Mucosa of rectum (tissue), 2 donors: ENCODE results near the gene ZSCAN22.
"Not testable (repeated sequence)": the region's sequence is repeated elsewhere in the genome, so short reads cannot be mapped to it uniquely, and the experiment has no call there.

Experiments used
- H3K27ac ChIP-seq, 2 donors: one replicate each; pipeline ENCODE4 v1.7.0; 2013; ENCODE audit warnings: inconsistent platforms in 2 of 2, low read depth in 2 of 2, low read length in 2 of 2
- H3K27me3 ChIP-seq, 2 donors: one replicate each; pipeline ENCODE4 v1.7.0; 2013; ENCODE audit warnings: low read length in 2 of 2; ENCODE audit not compliant: control insufficient read depth in 2 of 2, insufficient read depth in 2 of 2
- H3K36me3 ChIP-seq, 2 donors: one replicate each; pipeline ENCODE4 v1.7.0; 2013; ENCODE audit warnings: low read length in 2 of 2; ENCODE audit not compliant: control insufficient read depth in 2 of 2, insufficient read depth in 2 of 2
- H3K4me1 ChIP-seq, 2 donors: one replicate each; pipeline ENCODE4 v1.7.0; 2013; ENCODE audit warnings: low read length in 2 of 2, mild to moderate bottlenecking in 1 of 2; ENCODE audit not compliant: control insufficient read depth in 2 of 2, insufficient read depth in 2 of 2
- H3K4me3 ChIP-seq, 2 donors: one replicate each; pipeline ENCODE4 v1.7.0; 2013; ENCODE audit warnings: low read length in 2 of 2
- H3K9ac ChIP-seq, 2 donors: one replicate each; pipeline ENCODE4 v1.7.0; 2013; ENCODE audit warnings: low read length in 2 of 2, low read depth in 1 of 2, mild to moderate bottlenecking in 1 of 2
- H3K9me3 ChIP-seq, 2 donors: one replicate each; pipeline ENCODE4 v1.7.0; 2013; ENCODE audit warnings: low read length in 2 of 2; ENCODE audit not compliant: control insufficient read depth in 2 of 2
- donor health status: healthy.
- donor health status: Normal muscosa, but diverticular disease.

The ZSCAN22 gene

DNA sequence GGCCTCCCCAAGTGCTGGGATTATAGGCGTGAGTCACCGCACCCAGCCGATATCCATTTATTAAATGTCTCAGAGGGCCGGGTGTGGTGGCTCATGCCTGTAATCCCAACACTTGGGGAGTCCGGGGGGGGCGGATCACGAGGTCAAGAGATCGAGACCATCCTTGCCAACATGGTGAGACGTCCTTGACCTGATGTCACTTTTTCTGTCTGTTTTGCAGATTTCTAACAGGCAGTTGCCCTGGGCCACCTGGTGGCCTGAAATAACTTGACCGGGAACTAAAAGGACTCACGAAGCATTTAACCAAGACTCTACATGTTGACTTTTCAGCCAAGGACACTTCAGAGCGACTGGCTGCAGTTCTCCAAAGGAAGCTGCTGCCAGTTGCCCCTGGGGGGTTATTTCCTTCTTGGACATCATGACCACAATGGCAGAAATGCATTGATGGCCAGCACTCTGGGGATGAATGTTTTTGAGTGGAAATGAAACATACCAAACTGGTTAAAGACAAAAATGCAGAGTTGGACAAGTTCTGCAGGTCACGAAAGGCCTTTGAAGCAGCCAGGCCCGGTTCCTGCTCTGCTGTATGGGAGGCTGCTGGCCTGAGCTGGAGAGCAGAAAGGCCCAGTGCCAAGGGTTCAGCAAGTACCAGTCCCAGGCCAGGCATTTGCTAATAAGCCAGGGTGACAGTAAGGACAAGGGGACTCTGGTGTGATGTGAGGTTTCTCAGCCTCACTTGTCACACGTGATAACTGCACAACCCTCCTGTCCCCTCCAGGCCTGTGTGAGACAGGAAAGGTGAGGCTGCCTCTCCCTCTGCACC, 45.7 kb downstream of the ZSCAN22 start:
- Histone ChIP-seq H3K36me3 (peaks cover 0 to 3% of the 10 kb centered on the region in 2 donors), H3K9ac (no peak overlapping the region), H3K4me1 (no peaks in the 10 kb centered on the region), H3K27ac (no peak overlapping the region), H3K9me3 (no peaks in the 10 kb centered on the region), H3K4me3 (no peak overlapping the region), H3K27me3 (no peaks in the 10 kb centered on the region)

DNA sequence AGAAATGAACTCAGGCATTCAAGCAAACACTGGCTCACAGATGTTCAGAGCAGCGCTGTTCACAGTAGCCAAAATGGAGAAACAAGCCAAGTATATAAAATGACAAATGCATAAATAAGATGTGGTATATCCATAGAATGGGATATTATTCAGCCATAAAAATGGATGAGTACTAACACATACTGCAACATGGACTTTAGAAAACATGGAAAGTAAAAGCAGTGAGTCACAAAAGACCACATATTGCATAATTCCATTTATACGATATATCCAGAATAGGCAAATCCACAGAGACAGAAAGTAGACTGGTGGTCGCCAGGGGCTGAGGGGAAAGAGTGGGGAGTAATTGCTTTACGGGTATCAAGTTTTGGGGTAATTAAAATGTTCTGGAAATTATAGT, 47.4 kb downstream of the ZSCAN22 start:
- Histone ChIP-seq H3K9me3 (no peaks in the 10 kb centered on the region), H3K36me3 (peaks cover 0 to 3% of the 10 kb centered on the region in 2 donors), H3K27ac (no peak overlapping the region), H3K27me3 (no peaks in the 10 kb centered on the region), H3K4me3 (no peak overlapping the region), H3K4me1 (no peaks in the 10 kb centered on the region), H3K9ac (no peak overlapping the region)

GRCh38 chr19:58376724-58377123, 49.9 kb downstream of the ZSCAN22 start:
- H3K36me3 ChIP-seq, H3K27me3 ChIP-seq, H3K9me3 ChIP-seq, H3K27ac ChIP-seq, H3K4me3 ChIP-seq, H3K9ac ChIP-seq: not testable (repeated sequence)
- H3K4me1 ChIP-seq: peaks cover 7 to 15% of the 10 kb centered on the region in 2 donors

DNA sequence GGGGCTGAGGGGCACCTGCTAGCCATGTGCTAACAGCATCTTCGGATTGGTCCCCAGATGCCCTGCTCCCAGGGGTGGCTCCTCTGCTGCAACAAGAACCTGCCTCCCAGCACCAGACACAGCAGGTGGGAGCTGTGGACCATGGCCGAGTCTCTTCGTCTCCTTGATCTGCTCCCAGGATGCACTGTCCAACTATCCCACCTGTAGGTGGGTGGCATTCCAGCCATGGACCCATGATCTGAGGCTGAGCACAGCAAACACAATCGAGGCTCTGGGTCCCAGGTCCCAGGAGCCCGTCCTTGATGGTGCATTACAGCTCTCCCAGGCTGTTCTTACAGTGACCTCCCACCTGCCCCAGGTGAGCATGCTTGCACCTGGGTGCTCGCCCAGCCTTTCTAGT, 52.5 kb downstream of the ZSCAN22 start:
- Histone ChIP-seq H3K36me3 (no peaks in the 10 kb centered on the region), H3K4me1 (peaks cover 13 to 15% of the 10 kb centered on the region in 2 donors), H3K27me3 (no peaks in the 10 kb centered on the region), H3K27ac (no peak overlapping the region), H3K9me3 (no peaks in the 10 kb centered on the region), H3K9ac (no peak overlapping the region), H3K4me3 (no peak overlapping the region)

GRCh38 chr19:58380037-58380661, 53.4 kb downstream of the ZSCAN22 start:
- Histone ChIP-seq H3K36me3 (no peaks in the 10 kb centered on the region), H3K4me3 (peak overlapping the region; percentile 63 to 89), H3K27me3 (no peaks in the 10 kb centered on the region), H3K4me1 (peaks cover 13 to 15% of the 10 kb centered on the region in 2 donors), H3K9me3 (no peaks in the 10 kb centered on the region), H3K27ac (peak overlapping the region; percentile 92 to 93), H3K9ac (peak overlapping the region; percentile 76 to 93)

- Histone ChIP-seq H3K9ac (peak within 1 kb of the TSS; percentile 76 to 93), H3K27ac (peak within 1 kb of the TSS; percentile 92 to 93), H3K4me1 (peaks cover 20 to 21% of the 10 kb centered on the region in 2 donors), H3K9me3 (no peaks in the 10 kb centered on the region), H3K27me3 (no peaks in the 10 kb centered on the region), H3K36me3 (no peaks in the 10 kb centered on the region), H3K4me3 (peak within 1 kb of the TSS; percentile 75 to 89)
Measured at GRCh38 chr19:58380662-58381459, 54.1 kb downstream of the ZSCAN22 start, which contains the start of gene ZNF837. ZNF837 (minus strand) TSS chr19:58381030; CDS start chr19:58369332, 11,698 bp downstream.

- peak overlapping the region; percentile 92 to 93 for H3K27ac ChIP-seq
- no peaks in the 10 kb centered on the region for H3K36me3 ChIP-seq
- peak overlapping the region; percentile 63 to 75 for H3K9ac ChIP-seq
Measured at GRCh38 chr19:58381460-58382212, 54.8 kb downstream of the ZSCAN22 start.

DNA sequence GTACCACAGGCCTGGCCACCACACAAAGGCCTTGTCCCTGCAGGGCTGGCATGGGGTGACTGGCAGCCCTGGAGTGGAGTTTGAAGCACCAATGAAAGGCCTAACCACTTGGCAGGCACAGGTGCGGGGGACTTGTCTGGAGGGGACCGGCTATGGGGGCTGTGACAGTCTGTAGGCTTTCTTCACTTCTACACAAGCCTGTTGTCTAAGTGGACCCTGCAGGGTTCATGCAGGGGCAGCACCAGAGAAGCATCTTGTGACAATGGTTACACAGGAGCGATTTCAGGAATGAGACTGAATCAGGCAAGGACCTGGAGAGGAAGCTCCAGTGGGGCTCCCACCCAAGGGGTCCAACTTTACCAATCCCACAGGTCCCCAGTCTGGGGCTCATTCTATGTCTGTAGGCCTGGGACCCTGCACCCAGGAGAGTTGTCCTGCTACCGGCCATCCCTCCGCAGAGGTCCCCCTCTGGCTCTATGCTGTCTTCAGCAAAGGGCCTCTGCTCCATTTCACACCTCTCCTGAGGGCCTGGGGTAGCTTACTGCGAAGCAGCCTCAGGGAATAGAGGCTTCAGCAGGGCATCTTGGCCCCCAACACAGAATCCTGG, 56.3 kb downstream of the ZSCAN22 start:
- Histone ChIP-seq H3K9ac (no peak overlapping the region), H3K27me3 (no peaks in the 10 kb centered on the region), H3K4me1 (peaks cover 31 to 33% of the 10 kb centered on the region in 2 donors), H3K36me3 (peaks cover under 1% of the 10 kb centered on the region in 2 donors), H3K27ac (no peak overlapping the region), H3K4me3 (no peak overlapping the region), H3K9me3 (no peaks in the 10 kb centered on the region)

More at GRCh38 chr19:58381460-58382212, 54.8 kb downstream of the ZSCAN22 start:
- Histone ChIP-seq H3K9me3 (no peaks in the 10 kb centered on the region), H3K4me3 (peak overlapping the region; percentile 75 to 89), H3K4me1 (peaks cover 24 to 26% of the 10 kb centered on the region in 2 donors), H3K27me3 (no peaks in the 10 kb centered on the region)

DNA sequence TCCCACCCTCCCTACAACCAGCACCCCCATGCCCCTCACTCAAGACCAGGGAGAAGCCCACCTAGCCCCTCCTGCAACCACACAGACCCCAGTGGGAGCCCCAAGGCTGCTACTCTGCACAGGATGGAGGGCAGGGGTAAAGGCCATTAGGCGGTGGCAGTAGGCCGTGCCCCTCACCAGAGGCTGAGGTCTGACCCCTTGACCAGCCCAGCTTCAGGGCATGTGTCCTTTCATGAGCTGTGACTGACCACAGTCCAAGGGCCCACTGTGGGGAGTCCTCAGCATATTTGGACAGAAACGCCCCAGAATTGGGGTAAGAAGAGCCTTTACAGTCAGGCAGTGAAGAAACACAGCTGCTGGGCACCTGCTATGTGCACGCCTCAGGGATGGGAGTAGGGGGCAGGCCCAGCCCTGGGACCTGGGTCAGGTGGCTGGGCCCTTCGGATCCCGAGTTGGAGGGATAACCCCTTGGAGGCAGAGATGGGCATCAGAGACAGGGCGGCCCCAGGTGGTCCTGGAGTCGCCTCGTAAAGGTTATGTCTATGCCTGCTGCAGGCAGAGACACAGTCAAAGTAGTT, 58.6 kb downstream of the ZSCAN22 start:
- H3K36me3 ChIP-seq: peaks cover 4% of the 10 kb centered on the region in 2 donors
- peaks cover 23 to 31% of the 10 kb centered on the region in 2 donors for H3K4me1 ChIP-seq
- no peaks in the 10 kb centered on the region for H3K9me3 ChIP-seq
- peak overlapping the region; percentile 89 to 91 for H3K9ac ChIP-seq
- H3K4me3 ChIP-seq: peak overlapping the region; percentile 77 to 80
- H3K27me3 ChIP-seq: no peaks in the 10 kb centered on the region
- peak overlapping the region; percentile 98 for H3K27ac ChIP-seq
